H1 (cell line): ENCODE data around the gene DRC3. TPM values are rescaled to one million over a fixed set of nuclear protein-coding genes. Genes with fewer than 3 reads are reported as not detected.
A peak's percentile ranks its signal among the peaks of the same experiment; 100 is the strongest.

Experiments used
- CTCF ChIA-PET: fragments of 300-600 bp; sonication (Branson Sonifier 250); formaldehyde crosslinking; loops from one replicate; lab custom pipeline; 2021; ENCODE audit not compliant: partially characterized antibody; lab: Charles Lee
- POLR2A ChIA-PET: fragments of 300-600 bp; sonication (Branson Sonifier 250); formaldehyde crosslinking; loops from one replicate; lab custom pipeline; 2021; ENCODE audit warnings: inconsistent platforms; ENCODE audit not compliant: partially characterized antibody; lab: Charles Lee
- DNase-seq, 2 experiments: peaks; one replicate each; pipeline versions ENCODE4 v3.0.0 to v3.0.0-alpha.2; 2010 to 2022; ENCODE audit warnings: low spot score in 2 of 2, low read depth in 1 of 2, mixed read lengths in 1 of 2
- FAIRE-seq: peaks from 2 replicates; lab custom pipeline; 2011; peaks lifted over from hg19 to GRCh38; lab: Jason Lieb, UNC
- H2AFZ ChIP-seq: 2 replicates; pipeline ENCODE4 v1.8.1; 2012; ENCODE audit warnings: low read length, inconsistent platforms
- H2AK5ac ChIP-seq: 2 replicates; pipeline ENCODE4 v1.6.1; 2013; ENCODE audit warnings: low read depth, low read length
- H2BK120ac ChIP-seq: replicated peaks from 2 replicates; pipeline ENCODE3; 2013; ENCODE audit warnings: low read depth, low read length, inconsistent platforms
- H2BK12ac ChIP-seq: 2 replicates; pipeline ENCODE4 v1.6.1; 2013; ENCODE audit warnings: low read depth, low read length
- H2BK15ac ChIP-seq: 2 replicates; pipeline ENCODE4 v1.6.1; 2013; ENCODE audit warnings: low read length
- H2BK20ac ChIP-seq: 2 replicates; pipeline ENCODE4 v1.6.1; 2013; ENCODE audit warnings: low read length
- H2BK5ac ChIP-seq: 2 replicates; pipeline ENCODE4 v1.6.1; 2013; ENCODE audit warnings: low read depth, low read length
- H3K14ac ChIP-seq: 2 replicates; pipeline ENCODE4 v1.6.1; 2013; ENCODE audit warnings: inconsistent platforms; ENCODE audit not compliant: insufficient read length
- H3K18ac ChIP-seq: 2 replicates; pipeline ENCODE4 v1.6.1; 2013; ENCODE audit warnings: low read length; ENCODE audit errors: extremely low read depth
- H3K23ac ChIP-seq: 2 replicates; pipeline ENCODE4 v1.6.1; 2013; ENCODE audit warnings: inconsistent platforms; ENCODE audit not compliant: insufficient read length
- H3K23me2 ChIP-seq: 2 replicates; pipeline ENCODE4 v1.6.1; 2013; ENCODE audit warnings: low read depth, low read length
- H3K27ac ChIP-seq: 2 replicates; pipeline ENCODE4 v1.6.1; 2011; ENCODE audit warnings: low read depth, low read length, inconsistent platforms
- H3K27me3 ChIP-seq, 4 experiments: replicated peaks in 1 of 4; 1 replicate in 1 of 4; 2 replicates in 3 of 4; pipeline versions ENCODE4 v1.6.1 to v1.8.1; 2011 to 2013; ENCODE audit warnings: low read length in 3 of 4, mild to moderate bottlenecking in 3 of 4, inconsistent platforms in 2 of 4, mixed read lengths in 2 of 4, moderate library complexity in 1 of 4; ENCODE audit not compliant: control insufficient read depth in 3 of 4, insufficient read depth in 3 of 4; ENCODE audit errors: extremely low read depth in 1 of 4
- H3K36me3 ChIP-seq, 4 experiments: 2 replicates each; pipeline versions ENCODE4 v1.6.1 to v1.8.1; 2011 to 2013; ENCODE audit warnings: mild to moderate bottlenecking in 4 of 4, low read length in 3 of 4, moderate library complexity in 2 of 4, control low read depth in 1 of 4, inconsistent platforms in 1 of 4; ENCODE audit not compliant: insufficient read depth in 4 of 4, control insufficient read depth in 2 of 4
- H3K4ac ChIP-seq: replicated peaks from 2 replicates; pipeline ENCODE3; 2013; ENCODE audit warnings: low read length, low read depth, mixed read lengths, inconsistent platforms; ENCODE audit not compliant: insufficient read length
- H3K4me1 ChIP-seq, 4 experiments: replicated peaks in 1 of 4; 1 replicate in 1 of 4; 2 replicates in 3 of 4; pipeline versions ENCODE4 v1.6.1 to v1.8.1; 2011 to 2013; ENCODE audit warnings: low read length in 3 of 4, inconsistent platforms in 2 of 4, mixed read lengths in 1 of 4; ENCODE audit not compliant: insufficient read depth in 4 of 4, control insufficient read depth in 3 of 4
- H3K4me2 ChIP-seq, 2 experiments: 2 replicates each; pipeline versions ENCODE4 v1.6.1 to v1.8.1; 2011 to 2013; ENCODE audit warnings: low read depth in 2 of 2, low read length in 2 of 2, control low read depth in 1 of 2, inconsistent platforms in 1 of 2, mild to moderate bottlenecking in 1 of 2; ENCODE audit not compliant: insufficient read depth in 1 of 2
- H3K4me3 ChIP-seq, 4 experiments: fragments of 200-600, 300-600 bp in 1 of 4; sonication (generic), shearing (Covaris generic), sonication (Bioruptor Twin) in 1 of 4; 2 replicates each; pipeline versions ENCODE4 v1.5.1 to v1.8.1; 2011 to 2016; ENCODE audit warnings: low read length in 4 of 4, low read depth in 3 of 4, control low read depth in 2 of 4, inconsistent platforms in 2 of 4, mild to moderate bottlenecking in 2 of 4, mixed read lengths in 1 of 4, moderate library complexity in 1 of 4; ENCODE audit not compliant: insufficient read depth in 2 of 4; ENCODE audit errors: extremely low read depth in 1 of 4
- H3K56ac ChIP-seq: replicated peaks from 2 replicates; pipeline ENCODE3; 2013; ENCODE audit warnings: low read depth, mild to moderate bottlenecking, mixed read lengths, low read length, inconsistent platforms; ENCODE audit not compliant: insufficient read length
- H3K79me1 ChIP-seq: 2 replicates; pipeline ENCODE4 v1.6.1; 2013; ENCODE audit warnings: low read depth, low read length, control low read depth
- H3K79me2 ChIP-seq, 2 experiments: 2 replicates each; pipeline versions ENCODE4 v1.6.1 to v1.8.1; 2012 to 2013; ENCODE audit warnings: low read length in 2 of 2, mild to moderate bottlenecking in 2 of 2, inconsistent platforms in 1 of 2; ENCODE audit not compliant: insufficient read depth in 2 of 2, control insufficient read depth in 1 of 2
- H3K9ac ChIP-seq, 4 experiments: replicated peaks in 1 of 4; 1 replicate in 1 of 4; 2 replicates in 3 of 4; pipeline versions ENCODE4 v1.6.1 to v1.8.1; 2011 to 2013; ENCODE audit warnings: low read depth in 3 of 4, low read length in 3 of 4, control low read depth in 2 of 4, mild to moderate bottlenecking in 2 of 4, moderate library complexity in 2 of 4, inconsistent platforms in 1 of 4; ENCODE audit errors: extremely low read depth in 1 of 4
- H3K9me3 ChIP-seq, 2 experiments: 2 replicates each; pipeline versions ENCODE4 v1.6.1 to v1.8.1; 2012 to 2013; ENCODE audit warnings: mild to moderate bottlenecking in 2 of 2, moderate library complexity in 2 of 2, control low read depth in 1 of 2, inconsistent platforms in 1 of 2, low read depth in 1 of 2, low read length in 1 of 2, mixed read lengths in 1 of 2; ENCODE audit not compliant: insufficient read depth in 2 of 2
- H4K20me1 ChIP-seq, 2 experiments: replicated peaks in 1 of 2; 2 replicates each; pipeline versions ENCODE3 to v1.8.1; 2011 to 2013; ENCODE audit warnings: inconsistent platforms in 2 of 2, low read length in 2 of 2, mild to moderate bottlenecking in 1 of 2; ENCODE audit not compliant: insufficient read depth in 2 of 2, control insufficient read depth in 1 of 2
- H4K5ac ChIP-seq: 2 replicates; pipeline ENCODE4 v1.6.1; 2013; ENCODE audit warnings: low read length, low read depth, mixed read lengths, inconsistent platforms; ENCODE audit not compliant: insufficient read length
- H4K8ac ChIP-seq: 2 replicates; pipeline ENCODE4 v1.8.0; 2013; ENCODE audit warnings: mild to moderate bottlenecking, moderate library complexity, low read length, inconsistent platforms; ENCODE audit not compliant: insufficient read depth; ENCODE audit errors: extremely low read depth
- H4K91ac ChIP-seq: replicated peaks from 2 replicates; pipeline ENCODE3; 2013; ENCODE audit warnings: low read length, mixed read lengths, inconsistent platforms; ENCODE audit not compliant: insufficient read length
- MAFK ChIP-seq: IDR thresholded peaks from 2 replicates; pipeline ENCODE4 v1.6.1; 2012; ENCODE audit warnings: low read depth, mild to moderate bottlenecking, improper control_type of control experiment, low read length
- SIRT6 ChIP-seq: IDR thresholded peaks from one replicate; pipeline ENCODE4 v1.7.1; 2012; ENCODE audit warnings: low read length, inconsistent platforms
- SIX5 ChIP-seq: IDR thresholded peaks from 2 replicates; pipeline ENCODE4 v1.6.1; 2011; ENCODE audit warnings: mild to moderate bottlenecking, low read depth, low read length
- TBP ChIP-seq: IDR thresholded peaks from 2 replicates; pipeline ENCODE4 v1.6.1; 2011; ENCODE audit warnings: low read depth, low read length, improper control_type of control experiment
- WGBS, 2 experiments: shearing (Covaris generic) in 1 of 2; methylation state at CpG; one replicate each; pipeline versions ENCODE4 v1.1.6 to v1.1.7; 2013 to 2015; ENCODE audit warnings: low lambda C conversion rate in 2 of 2, mixed read lengths in 2 of 2, inconsistent platforms in 1 of 2, low coverage in 1 of 2, missing lambda C conversion rate in 1 of 2; ENCODE audit not compliant: insufficient replicate concordance in 2 of 2, insufficient coverage in 1 of 2, insufficient read length in 1 of 2; ENCODE audit errors: extremely low coverage in 1 of 2, missing lambda C conversion rate in 1 of 2; 5-methylcytosine and 5-hydroxymethylcytosine counted together
- polyA plus RNA-seq, 7 experiments: library from polyadenylated mRNA; depleted of rRNA in 3 of 7; stranded (reverse) in 5 of 7; unstranded in 2 of 7; fragments of >200 nt in 5 of 7; fragments of 200-250 nt in 2 of 7; gene quantifications; 1 replicate in 5 of 7; 2 replicates in 1 of 7; 4 replicates in 1 of 7; pipeline versions ENCODE4 v1.2.1 to v1.2.3, GENCODE V29; 2011 to 2013; ENCODE audit warnings: missing spikeins in 2 of 7, mixed read lengths in 2 of 7
- total RNA-seq: library from RNA; stranded (reverse); fragmentation: NEBNext Ultra II Directional; extraction: Animal tissue kit (Norgen Biotek cat#: 25700); gene quantifications from 2 replicates; pipeline ENCODE4 v1.2.1, GENCODE V29; 2021

DRC3 gene
- total and polyA plus RNA-seq, 2 of the 8 experiments (the other 6 are each of a cell fraction or from before 2014, with no cell fraction given) = 0.59 TPM; not detected in 1

DNA sequence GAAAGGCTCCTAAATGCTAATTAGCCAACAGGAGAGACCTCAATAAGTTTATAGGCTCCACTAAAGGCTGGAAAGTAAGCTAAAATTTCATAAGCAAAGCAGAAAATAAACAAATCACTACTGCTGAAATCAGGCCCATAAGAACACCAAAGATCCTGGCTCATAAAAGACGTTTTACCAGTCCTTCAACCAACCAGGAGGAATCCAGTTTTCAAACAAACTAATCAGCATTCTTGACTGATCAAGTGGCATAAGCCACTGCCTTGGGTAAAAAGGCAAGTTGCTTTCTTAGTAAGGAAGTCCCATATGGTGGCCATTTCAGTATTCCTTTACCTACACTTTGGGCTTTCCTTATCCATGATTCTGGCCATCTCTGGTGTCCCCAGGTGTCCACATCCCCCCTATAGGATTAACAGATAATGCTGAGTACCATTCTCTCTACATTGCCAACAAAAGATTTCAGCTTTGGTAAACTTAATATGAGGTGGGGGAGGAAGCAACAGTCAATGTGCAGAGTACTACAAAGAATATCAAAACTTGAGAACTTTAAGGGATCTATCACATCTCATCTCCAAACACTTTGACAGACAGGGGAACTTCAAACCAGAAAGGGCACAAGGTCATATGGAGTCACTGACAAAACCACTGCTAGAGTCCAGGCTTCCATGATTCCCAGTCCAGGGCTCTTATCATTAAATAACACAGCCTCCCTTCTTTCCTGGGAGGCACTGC, 1.8 kb upstream of the DRC3 start:
- DNase-seq (no peak), FAIRE-seq (no peak)
- Histone ChIP-seq H2BK12ac (no peak overlapping the region), H2AFZ (no peak overlapping the region), H4K91ac (no peak overlapping the region), H4K20me1 (no peaks in the 10 kb centered on the region), H3K4me3 (no peak overlapping the region; a peak in 1 of 8 replicates), H3K79me2 (no peaks in the 10 kb centered on the region), H3K79me1 (no peaks in the 10 kb centered on the region; the same call in 1 of the 2 replicates), H3K4ac (no peak overlapping the region), H2AK5ac (no peak overlapping the region), H4K5ac (no peak overlapping the region), H3K23me2 (peaks cover 5% of the 10 kb centered on the region; the same call in 1 of the 2 replicates), H3K4me2 (peak overlapping the region in 1 of 2 experiments; percentile 52; a peak in 1 of 4 replicates), H3K27ac (no peak overlapping the region), H2BK5ac (no peak overlapping the region), H3K9ac (no peak overlapping the region), H3K18ac (no peak overlapping the region), H3K36me3 (no peaks in the 10 kb centered on the region), H3K23ac (no peak overlapping the region), H2BK15ac (no peak overlapping the region), H3K14ac (no peak overlapping the region), H2BK20ac (no peak overlapping the region), H2BK120ac (no peak overlapping the region), H3K27me3 (no peaks in the 10 kb centered on the region), H3K9me3 (no peaks in the 10 kb centered on the region), H3K4me1 (peaks cover 0 to 5% (median 2%) of the 10 kb centered on the region in 4 experiments; a peak in 2 of 7 replicates), H4K8ac (no peak overlapping the region), H3K56ac (no peak overlapping the region)
- whole genome bisulfite sequencing, 2 experiments = 55% methylated on average over 1 of the region's 1 CpG; no CpG with 5 or more reads in 1 of the 2 experiments
- CTCF ChIA-PET = interaction anchor here (1.0 to 2.5 kb wide), 5 partner anchors 14 to 52 kb away, joined by 3 to 7 read pairs (median 4); no protein-coding TSS in a partner anchor
- POLR2A ChIA-PET = interaction anchor here (1.1 kb wide), 1 partner anchor 21 kb away, joined by 4 read pairs; no protein-coding TSS in a partner anchor
- no peak for TF ChIP-seq TBP
- TF ChIP-seq MAFK = no peak
- no peak for TF ChIP-seq SIX5
- TF ChIP-seq SIRT6 = no peak
